A549 (cell line): ENCODE measurements around the gene RGS17. TPM values are rescaled to one million over a fixed set of nuclear protein-coding genes. Genes with fewer than 3 reads are reported as not detected.
A peak's percentile ranks its signal among the peaks of the same experiment; 100 is the strongest.

Experiments
- BCL3 ChIP-seq: fragments of >200 bp; sonication (Bioruptor Twin); formaldehyde crosslinking; IDR thresholded peaks from 3 replicates; pipeline ENCODE4 v1.6.1; 2016
- CEBPB ChIP-seq, 2 experiments: fragments of >200 bp in 1 of 2; sonication (Bioruptor Twin) in 1 of 2; formaldehyde crosslinking in 1 of 2; IDR thresholded peaks; 2 replicates each; pipeline ENCODE4 v1.6.1; 2012 to 2016
- CHD2 ChIP-seq: fragments of 150-350 bp; IDR thresholded peaks from 2 replicates; pipeline ENCODE4 v1.6.1; 2014; ENCODE audit warnings: low read length; ENCODE audit not compliant: partially characterized antibody
- E2F6 ChIP-seq: IDR thresholded peaks from 2 replicates; pipeline ENCODE4 v1.6.1; 2012; ENCODE audit warnings: low read depth, borderline replicate concordance
- EHF ChIP-seq: fragments of 250-450 bp; sonication (Bioruptor Pico); IDR thresholded peaks from 2 replicates; pipeline ENCODE4 v1.5.0; 2020; ENCODE audit warnings: mild to moderate bottlenecking
- ELK1 ChIP-seq: fragments of 150-350 bp; IDR thresholded peaks from 2 replicates; pipeline ENCODE4 v1.6.1; 2014; ENCODE audit warnings: low read depth, mild to moderate bottlenecking, low read length
- FOSB ChIP-seq: fragments of 250-450 bp; sonication (Bioruptor Pico); IDR thresholded peaks from 2 replicates; pipeline ENCODE4 v1.5.0; 2020; ENCODE audit warnings: mild to moderate bottlenecking, moderate library complexity
- GATA3 ChIP-seq: IDR thresholded peaks from 2 replicates; pipeline ENCODE4 v1.6.1; 2012; ENCODE audit warnings: borderline replicate concordance
- HES2 ChIP-seq: fragments of >200 bp; sonication (Bioruptor Twin); formaldehyde crosslinking; IDR thresholded peaks from 2 replicates; pipeline ENCODE4 v1.6.1; 2016
- HEYL ChIP-seq: fragments of 250-450 bp; sonication (Bioruptor Pico); IDR thresholded peaks from 2 replicates; pipeline ENCODE4 v1.8.0; 2021; ENCODE audit warnings: mild to moderate bottlenecking, moderate library complexity
- HMGXB4 ChIP-seq: fragments of 250-450 bp; sonication (Bioruptor Pico); IDR thresholded peaks from 2 replicates; pipeline ENCODE4 v1.5.0; 2021; ENCODE audit warnings: mild to moderate bottlenecking, moderate library complexity, borderline replicate concordance
- HOXA7 ChIP-seq: fragments of 250-450 bp; sonication (Bioruptor Pico); IDR thresholded peaks from 2 replicates; pipeline ENCODE4 v1.5.0; 2020; ENCODE audit warnings: mild to moderate bottlenecking, moderate library complexity
- HOXB5 ChIP-seq: fragments of 250-450 bp; sonication (Bioruptor Pico); IDR thresholded peaks from 2 replicates; pipeline ENCODE4 v1.5.0; 2020; ENCODE audit warnings: mild to moderate bottlenecking, moderate library complexity
- KDM1A ChIP-seq: fragments of 200-600 bp; sonication (generic); IDR thresholded peaks from 2 replicates; pipeline ENCODE4 v1.6.1; 2016; ENCODE audit warnings: low read depth, mild to moderate bottlenecking
- MAX ChIP-seq: IDR thresholded peaks from 2 replicates; pipeline ENCODE4 v1.6.1; 2012
- MAZ ChIP-seq: fragments of 150-350 bp; IDR thresholded peaks from 2 replicates; pipeline ENCODE4 v1.6.1; 2014; ENCODE audit warnings: antibody characterized with exemption, low read depth, low read length, borderline replicate concordance
- MYC ChIP-seq: IDR thresholded peaks from 2 replicates; pipeline ENCODE4 v1.6.1; 2012; ENCODE audit warnings: mild to moderate bottlenecking, inconsistent platforms, low read length, improper control_type of control experiment, borderline replicate concordance
- NFE2L2 ChIP-seq: fragments of 150-350 bp; conservative IDR thresholded peaks from 2 replicates; pipeline ENCODE4 v1.6.1; 2014; ENCODE audit warnings: low read length
- POLR2A ChIP-seq: IDR thresholded peaks from 2 replicates; pipeline ENCODE4 v1.6.1; 2012; ENCODE audit warnings: mild to moderate bottlenecking, low read length
- RAD21 ChIP-seq, 2 experiments: fragments of >200 bp in 1 of 2; sonication (Bioruptor Twin) in 1 of 2; formaldehyde crosslinking in 1 of 2; IDR thresholded peaks in 1 of 2; conservative IDR thresholded peaks in 1 of 2; 2 replicates in 1 of 2; 3 replicates in 1 of 2; pipeline ENCODE4 v1.6.1; 2012 to 2018; ENCODE audit warnings: inconsistent platforms in 1 of 2
- RARB ChIP-seq: fragments of 250-450 bp; sonication (Bioruptor Pico); IDR thresholded peaks from 2 replicates; pipeline ENCODE4 v1.8.0; 2021; ENCODE audit warnings: mild to moderate bottlenecking, moderate library complexity
- RCOR1 ChIP-seq: fragments of 150-350 bp; IDR thresholded peaks from 2 replicates; pipeline ENCODE4 v1.6.1; 2014; ENCODE audit warnings: antibody characterized with exemption, low read length, low read depth
- REST ChIP-seq: fragments of 200-600 bp; sonication (generic); IDR thresholded peaks from 2 replicates; pipeline ENCODE4 v1.6.1; 2016; ENCODE audit warnings: antibody characterized with exemption, mild to moderate bottlenecking, moderate library complexity
- SREBF2 ChIP-seq: fragments of 450-650 bp; IDR thresholded peaks from 2 replicates; pipeline ENCODE4 v1.6.1; 2014; ENCODE audit warnings: mild to moderate bottlenecking, moderate library complexity
- ZSCAN20 ChIP-seq: fragments of 250-450 bp; sonication (Bioruptor Pico); IDR thresholded peaks from 2 replicates; pipeline ENCODE4 v1.8.0; 2022; ENCODE audit warnings: mild to moderate bottlenecking, moderate library complexity
- polyA plus RNA-seq, 4 experiments: library from polyadenylated mRNA; depleted of rRNA in 3 of 4; stranded (reverse); fragments of >200 nt; fragmentation: RNase III in 1 of 4; extraction: RNeasy Plus Mini Kit Qiagen cat#74134 plus additional on column Dnase treatment in 1 of 4; gene quantifications; 2 replicates in 3 of 4; 3 replicates in 1 of 4; pipeline ENCODE4 v1.2.3, GENCODE V29; 2011 to 2017

The RGS17 gene
- polyA plus RNA-seq, 2 of the 4 experiments (the other 2 are of a cell fraction): 3.2 to 9.8 TPM

GRCh38 chr6:153002613-153003365 is 128.3 kb downstream of the RGS17 start, which contains the start of gene MTRF1L (continued):
- TF ChIP-seq ELK1 (no peak), E2F6 (no peak), HES2 (no peak), MYC (no peak), RARB (no peak), ZSCAN20 (CRISPR knock-in tag) (no peak), MAX (peak; percentile 47), HMGXB4 (CRISPR knock-in tag) (no peak), CHD2 (peak; percentile 82), BCL3 (no peak), POLR2A (no peak; the same call in 1 of the 2 replicates), HOXA7 (CRISPR knock-in tag) (no peak), CEBPB (IDR thresholded peaks at IDR 0.05) (no peak), HEYL (CRISPR knock-in tag) (no peak), GATA3 (peak; percentile 54; the same call in 1 of the 2 replicates), SREBF2 (no peak), REST (peak; percentile 72), HOXB5 (CRISPR knock-in tag) (no peak), FOSB (no peak), RCOR1 (no peak), MAZ (no peak), KDM1A (no peak), RAD21 (conservative IDR thresholded peaks at IDR 0.05 in 1 of 2, IDR thresholded peaks at IDR 0.05 in 1 of 2) (no peak), NFE2L2 (no peak), EHF (no peak)
- TF ChIP-seq, all 56 proteins: peak for 5
